Suppressor macrophage treated with lipopolysaccharide for 4 hours (primary cell): ENCODE measurements around the gene OR6X1.

ENCODE experiments used
- DNase-seq: peaks from one replicate; pipeline ENCODE4 v3.0.0-alpha.2; 2020

Gene OR6X1, protein sequence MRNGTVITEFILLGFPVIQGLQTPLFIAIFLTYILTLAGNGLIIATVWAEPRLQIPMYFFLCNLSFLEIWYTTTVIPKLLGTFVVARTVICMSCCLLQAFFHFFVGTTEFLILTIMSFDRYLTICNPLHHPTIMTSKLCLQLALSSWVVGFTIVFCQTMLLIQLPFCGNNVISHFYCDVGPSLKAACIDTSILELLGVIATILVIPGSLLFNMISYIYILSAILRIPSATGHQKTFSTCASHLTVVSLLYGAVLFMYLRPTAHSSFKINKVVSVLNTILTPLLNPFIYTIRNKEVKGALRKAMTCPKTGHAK

DNA sequence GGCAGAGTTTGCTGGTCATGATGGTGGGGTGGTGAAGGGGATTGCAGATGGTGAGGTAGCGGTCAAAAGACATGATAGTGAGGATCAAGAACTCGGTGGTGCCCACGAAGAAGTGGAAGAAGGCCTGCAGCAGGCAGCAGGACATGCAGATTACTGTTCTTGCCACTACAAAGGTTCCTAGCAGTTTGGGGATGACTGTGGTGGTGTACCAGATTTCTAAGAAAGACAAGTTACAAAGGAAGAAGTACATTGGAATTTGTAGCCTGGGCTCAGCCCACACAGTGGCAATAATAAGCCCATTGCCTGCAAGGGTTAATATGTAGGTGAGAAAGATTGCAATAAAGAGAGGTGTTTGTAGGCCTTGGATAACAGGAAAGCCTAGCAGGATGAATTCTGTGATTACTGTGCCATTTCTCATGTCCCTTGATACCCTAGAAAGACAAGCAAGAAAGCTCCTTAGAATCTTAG, at the start of gene OR6X1:
Gene OR6X1 (minus strand): TSS at position 418 of the 468 bp plus-strand sequence. CDS start 0 bp downstream, at position 418.
- DNase-seq: no peak

- DNase-seq: no peak
Observed at GRCh38 chr11:123801765-123802164, 47.4 kb upstream of the OR6X1 start.

GRCh38 chr11:123800036-123800435, 45.7 kb upstream of the OR6X1 start:
- no peak for DNase-seq

- DNase-seq: no peak
Observed at GRCh38 chr11:123799438-123799837, 45.1 kb upstream of the OR6X1 start.

DNA sequence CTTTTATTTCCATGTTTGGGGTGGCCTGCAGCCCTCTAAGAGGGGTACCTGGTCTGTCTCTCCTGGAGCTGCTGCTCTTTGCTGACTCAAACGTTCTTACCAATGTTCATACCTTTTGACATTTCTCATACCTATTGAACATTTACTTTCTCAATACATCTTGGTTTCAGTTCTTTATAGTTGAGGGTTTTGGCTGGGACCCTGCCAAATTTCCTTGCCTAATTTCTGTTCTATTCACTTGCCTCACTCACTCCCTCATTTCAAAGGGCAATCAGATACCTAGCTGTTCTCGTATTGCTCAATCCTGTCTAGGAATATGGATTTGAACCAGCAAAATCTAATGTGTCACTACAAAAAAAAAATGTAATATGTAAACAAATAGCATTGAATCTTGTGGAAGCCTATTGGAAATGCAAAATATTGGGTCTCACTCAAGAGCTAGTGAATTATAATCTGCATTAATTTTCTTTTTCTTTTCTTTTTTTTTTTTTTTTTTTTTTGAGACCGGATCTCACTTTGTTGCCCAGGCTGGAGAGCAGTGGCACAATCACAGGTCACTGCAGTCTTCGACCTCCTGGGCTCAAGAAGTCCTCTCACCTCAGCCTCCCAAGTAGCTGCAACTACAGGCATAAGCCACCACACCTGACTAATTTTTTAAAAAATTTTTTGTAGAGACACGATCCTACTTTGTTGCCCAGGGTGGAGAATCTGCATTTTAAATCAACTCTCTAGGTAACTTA, 44.4 kb upstream of the OR6X1 start:
- no peak for DNase-seq

GRCh38 chr11:123798079-123798478, 43.8 kb upstream of the OR6X1 start:
- no peak for DNase-seq

DNA sequence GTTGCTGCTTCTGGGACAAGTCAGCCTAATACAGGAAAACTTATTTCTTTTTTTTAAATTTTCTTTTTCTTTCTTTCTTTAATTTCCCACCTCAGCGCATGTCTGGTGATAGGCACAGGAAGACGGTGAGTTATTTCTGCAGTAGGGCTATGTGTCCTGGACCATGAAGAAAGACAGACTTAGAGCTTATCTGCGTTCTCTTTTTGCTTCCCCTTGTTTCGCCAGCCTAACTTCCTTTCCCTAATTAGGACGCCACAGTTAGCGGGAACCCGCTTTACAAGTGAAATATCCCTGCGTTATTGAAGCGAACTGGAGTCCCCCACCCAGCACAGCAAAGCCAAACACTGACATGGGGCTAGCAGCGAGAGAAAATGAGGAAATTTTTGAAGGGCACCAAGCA, 43.2 kb upstream of the OR6X1 start:
- DNase-seq: no peak

DNA sequence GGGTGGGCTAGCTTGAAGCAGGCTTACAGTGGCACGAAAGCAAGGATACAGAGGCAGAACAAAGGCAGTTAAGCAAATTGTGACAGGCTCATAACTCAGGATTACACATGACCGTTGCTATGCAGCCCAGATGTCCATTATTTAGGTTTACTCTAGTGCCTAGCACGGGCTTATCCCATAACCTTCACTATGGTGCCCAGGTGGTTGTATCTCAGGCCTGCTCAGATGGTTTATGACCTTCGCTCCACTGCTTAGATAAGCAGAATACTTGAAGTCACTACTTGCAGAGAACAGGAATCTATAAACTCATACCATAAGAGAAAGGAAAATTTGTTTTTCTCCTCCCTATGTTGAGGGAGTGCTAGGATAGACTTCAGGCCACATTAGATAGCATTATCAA, 42.8 kb upstream of the OR6X1 start:
- DNase-seq: no peak

GRCh38 chr11:123796226-123796625, 41.9 kb upstream of the OR6X1 start:
- no peak for DNase-seq

DNA sequence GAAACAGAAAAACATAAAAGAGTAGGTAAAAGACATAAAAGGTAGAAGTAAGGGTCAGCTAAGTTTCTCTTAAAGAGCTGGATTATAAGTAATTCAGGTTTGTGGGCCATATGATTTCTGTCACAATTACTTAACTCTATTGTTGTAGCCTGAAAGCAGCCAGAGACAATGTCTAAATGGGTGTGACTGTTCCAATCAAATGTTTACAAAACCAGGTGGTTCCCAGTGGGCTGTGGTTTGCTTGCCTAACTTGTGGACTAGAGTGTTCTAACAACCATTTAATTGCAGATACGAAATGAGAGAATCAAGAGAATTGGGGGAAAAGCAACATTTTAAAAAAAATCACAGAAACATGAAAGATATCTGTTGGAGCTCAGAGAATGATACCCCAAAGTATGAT, 29.2 kb upstream of the OR6X1 start:
- no peak for DNase-seq

- no peak for DNase-seq
Observed at GRCh38 chr11:123778511-123778910, 24.2 kb upstream of the OR6X1 start.

GRCh38 chr11:123775715-123776549, 21.6 kb upstream of the OR6X1 start:
- DNase-seq: no peak

- no peak for DNase-seq
Observed at GRCh38 chr11:123775289-123775688, 21.0 kb upstream of the OR6X1 start.

GRCh38 chr11:123773959-123774358, 19.6 kb upstream of the OR6X1 start:
- DNase-seq: no peak

DNA sequence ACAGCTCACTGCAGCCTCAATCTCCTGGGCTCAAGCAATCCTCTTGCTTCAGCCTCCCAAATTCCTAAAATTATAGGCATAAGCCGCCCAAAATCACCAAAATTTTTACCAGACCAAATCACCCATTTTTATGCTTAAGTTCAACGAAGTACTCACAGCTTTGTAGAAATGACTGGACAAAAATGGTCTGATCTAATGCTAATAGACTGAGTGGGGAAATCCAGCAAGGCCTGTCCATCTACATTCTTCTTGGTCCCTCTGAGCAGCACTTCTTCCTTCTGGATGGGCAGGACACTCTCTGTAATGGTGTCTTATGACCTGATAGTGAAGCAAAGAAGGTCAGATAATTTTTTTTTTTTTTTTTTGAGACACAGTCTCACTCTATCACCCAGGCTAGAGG, 18.7 kb upstream of the OR6X1 start:
- no peak for DNase-seq

DNA sequence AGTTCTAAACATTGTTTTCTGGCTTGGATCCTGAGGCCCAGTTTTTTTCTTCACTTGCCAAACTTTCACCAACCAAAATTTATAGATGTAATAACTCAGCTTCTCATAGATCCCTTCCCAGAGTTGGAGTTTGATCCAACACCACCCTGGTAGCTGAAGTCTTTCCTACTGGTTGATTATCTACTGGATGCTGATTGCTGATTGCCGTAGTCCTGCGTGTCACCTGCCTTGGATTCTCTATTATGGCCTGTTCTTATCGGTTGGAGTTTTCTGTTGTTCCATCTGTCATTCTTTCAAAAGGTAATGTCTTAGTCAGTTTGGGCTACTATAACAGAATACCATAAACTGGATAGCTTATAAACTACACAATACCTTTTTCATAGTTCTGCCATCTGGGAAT, 17.3 kb upstream of the OR6X1 start:
- no peak for DNase-seq

DNA sequence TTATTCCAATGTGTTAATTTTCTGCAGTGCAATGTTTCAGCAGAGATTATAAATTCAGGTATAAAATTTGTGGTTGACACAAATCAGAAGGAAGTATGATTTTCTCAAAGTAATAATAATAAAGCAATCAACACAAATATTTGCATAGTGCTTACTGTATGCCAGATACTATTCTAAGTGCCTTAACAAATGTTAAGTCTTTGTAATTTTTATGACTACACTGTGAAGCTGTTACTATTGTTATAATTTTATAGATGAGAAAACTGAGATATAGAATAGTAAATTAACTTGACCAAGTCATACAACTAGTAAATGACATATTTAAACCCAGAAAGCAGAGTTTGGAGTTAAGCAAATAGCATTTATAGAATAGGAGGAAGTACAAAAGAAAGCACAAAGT, 16.4 kb upstream of the OR6X1 start:
- no peak for DNase-seq

- no peak for DNase-seq
Observed at GRCh38 chr11:123765601-123766000, 11.3 kb upstream of the OR6X1 start.

DNA sequence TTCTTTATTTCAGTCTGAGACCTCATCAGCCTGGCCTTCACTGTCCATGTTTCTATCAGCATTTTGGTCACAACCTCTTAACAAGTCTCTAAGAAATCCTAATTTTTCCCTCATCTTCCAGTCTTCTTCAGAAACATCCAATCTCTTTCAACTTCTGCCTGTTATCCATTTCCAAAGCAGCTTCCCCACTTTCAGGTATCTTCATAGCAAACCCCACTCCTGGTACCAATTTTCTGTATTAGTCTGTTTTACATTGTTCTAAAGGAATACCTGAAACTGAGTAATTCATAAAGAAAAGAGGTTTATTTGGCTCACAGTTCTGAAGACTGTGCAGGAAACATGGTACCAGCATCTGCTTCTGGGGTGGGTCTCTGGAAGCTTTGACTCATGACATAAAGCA, 8.1 kb upstream of the OR6X1 start:
- no peak for DNase-seq

GRCh38 chr11:123760894-123761293, 6.6 kb upstream of the OR6X1 start:
- DNase-seq: no peak

DNA sequence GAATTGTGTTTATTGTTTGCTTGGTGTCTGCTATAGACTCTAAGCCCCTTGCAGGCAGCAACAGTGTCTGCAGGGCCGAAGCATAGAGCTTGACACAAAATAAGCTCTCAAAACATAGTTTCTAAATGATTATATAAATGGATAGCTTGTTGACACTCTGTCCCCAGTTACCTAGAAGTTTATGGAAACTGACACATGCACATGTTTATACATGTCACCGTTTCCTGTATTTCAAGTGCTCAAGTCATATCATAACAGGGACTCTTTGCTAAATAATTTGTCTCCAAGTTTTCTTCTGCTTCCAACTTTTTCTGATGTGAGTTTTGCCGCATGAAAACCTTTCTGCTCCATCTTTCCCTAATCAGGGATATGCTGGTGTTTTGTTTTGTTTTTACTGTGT, 3.7 kb upstream of the OR6X1 start:
- DNase-seq: no peak

DNA sequence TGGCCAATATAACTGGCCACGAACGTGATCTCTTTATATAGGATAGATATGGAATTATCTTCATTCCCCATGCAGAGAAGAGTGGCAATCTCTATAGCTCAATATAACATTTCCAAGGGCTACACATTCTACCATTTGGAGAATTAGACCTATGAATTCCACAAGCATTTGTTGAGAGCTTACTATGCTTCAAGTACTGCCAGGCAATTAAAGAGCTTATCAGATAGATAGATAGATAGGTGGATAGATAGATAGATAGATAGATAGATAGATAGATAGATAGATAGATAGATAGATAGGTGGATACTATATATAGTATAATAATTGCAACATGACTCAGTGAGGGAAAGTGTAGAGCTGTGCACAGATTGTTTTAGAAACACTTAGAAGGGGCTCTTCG, 1.5 kb upstream of the OR6X1 start:
- no peak for DNase-seq

GRCh38 chr11:123755344-123755743, 1.0 kb upstream of the OR6X1 start:
- DNase-seq: no peak

DNA sequence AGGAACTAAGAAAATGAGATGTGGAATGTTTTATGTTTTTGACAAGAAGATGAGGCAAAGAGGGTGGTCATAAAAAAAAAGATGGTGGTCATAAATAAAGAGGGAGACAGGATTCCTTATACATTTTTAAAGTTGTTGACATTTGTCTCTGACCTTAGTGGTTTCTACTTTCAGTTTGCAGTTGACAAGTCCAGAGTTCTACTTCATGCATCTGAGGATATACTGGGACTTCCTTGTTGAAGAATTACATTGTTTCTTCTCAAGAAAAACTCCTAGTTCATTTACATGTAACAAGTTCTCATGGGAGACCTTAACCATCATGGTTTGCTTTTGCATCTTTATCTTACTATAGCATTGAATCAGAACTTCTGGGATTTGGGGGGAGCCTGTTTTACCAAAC, 1.2 kb downstream of the OR6X1 start:
- no peak for DNase-seq
